Astrocyte of the cerebellum (primary cell): ENCODE data around the gene ARHGAP33.

Source experiments
- DNase-seq: peaks from one replicate; pipeline ENCODE4 v3.0.0-alpha.2; 2011; ENCODE audit warnings: low read depth
- H3K4me3 ChIP-seq: 2 replicates; pipeline ENCODE4 v1.5.1; 2011; ENCODE audit warnings: mild to moderate bottlenecking, low read depth, low read length, moderate library complexity
- CTCF ChIP-seq: IDR thresholded peaks from 2 replicates; pipeline ENCODE4 v1.5.1; 2012; ENCODE audit warnings: low read length, low read depth, moderate library complexity, mild to moderate bottlenecking; ENCODE audit errors: missing control alignments
- in situ Hi-C: cut with HindIII; loops from 2 replicates; pipeline ENCODE4 v1.10.0; 2017; ENCODE audit warnings: low sequenced_read_pairs

The ARHGAP33 gene

GRCh38 chr19:35757231-35757748, 18.1 kb upstream of the ARHGAP33 start:
- DNase-seq, result peak; percentile 86
- peak overlapping the region; percentile 94 for H3K4me3 ChIP-seq
- no peak for TF ChIP-seq CTCF
- in situ Hi-C loops, result no loop called here

GRCh38 chr19:35757749-35758608, 17.4 kb upstream of the ARHGAP33 start, which contains the start of gene PROSER3:
Gene PROSER3, plus strand, starts transcription at chr19:35758176. Its CDS starts 40 bp downstream, at chr19:35758216.
- no peak for TF ChIP-seq CTCF
- peak; percentile 99 for DNase-seq
- H3K4me3 ChIP-seq, result peak within 1 kb of the TSS; percentile 94
- in situ Hi-C loops, result no loop called here

GRCh38 chr19:35759697-35760096, 15.7 kb upstream of the ARHGAP33 start:
- no peak for DNase-seq
- no peak for TF ChIP-seq CTCF
- in situ Hi-C loops, result no loop called here
- no peak overlapping the region for H3K4me3 ChIP-seq

GRCh38 chr19:35760711-35761349, 14.5 kb upstream of the ARHGAP33 start:
- no peak for TF ChIP-seq CTCF
- DNase-seq, result no peak
- no peak overlapping the region for H3K4me3 ChIP-seq
- in situ Hi-C loops, result no loop called here

- H3K4me3 ChIP-seq, result no peak overlapping the region
- in situ Hi-C loops, result no loop called here
- TF ChIP-seq CTCF, result no peak
- DNase-seq, result no peak
These were observed 10.7 kb upstream of the ARHGAP33 start for GRCh38 chr19:35764432-35765315.

- DNase-seq, result no peak
These were observed 8.7 kb upstream of the ARHGAP33 start for GRCh38 chr19:35766571-35767104.

More at GRCh38 chr19:35766571-35767104, 8.7 kb upstream of the ARHGAP33 start:
- in situ Hi-C loops, result no loop called here
- no peak overlapping the region for H3K4me3 ChIP-seq
- TF ChIP-seq CTCF, result no peak
